ENCODE results near the gene SHANK2. TPM values are rescaled to one million over a fixed set of nuclear protein-coding genes. Genes with fewer than 3 reads are reported as not detected.

SHANK2 gene
- total and polyA plus RNA-seq, 2 experiments from 2014 or later, result 0.83 TPM; not detected in 1

- peak in 1 of 2 donors; percentile 54 for DNase-seq (ENCODE audit: low read depth in 1 of 2, low spot score in 1 of 2)
- Histone ChIP-seq H3K4me3 (no peak overlapping the region), H3K4me1 (ENCODE audit: low read depth) (no peaks in the 10 kb centered on the region), H3K9me3 (ENCODE audit: low read depth) (no peaks in the 10 kb centered on the region), H3K36me3 (no peaks in the 10 kb centered on the region), H3K27ac (no peak overlapping the region), H3K27me3 (no peaks in the 10 kb centered on the region)
- no peak for TF ChIP-seq CTCF (IDR thresholded peaks at IDR 0.05; ENCODE audit: low read depth, low read length)
These were observed 39.4 kb downstream of the SHANK2 start for GRCh38 chr11:71212871-71213559.

- Histone ChIP-seq H3K4me1 (ENCODE audit: low read depth) (no peaks in the 10 kb centered on the region), H3K4me3 (no peak overlapping the region), H3K27me3 (no peaks in the 10 kb centered on the region), H3K9me3 (ENCODE audit: low read depth) (no peaks in the 10 kb centered on the region), H3K36me3 (no peaks in the 10 kb centered on the region), H3K27ac (no peak overlapping the region)
- TF ChIP-seq CTCF (IDR thresholded peaks at IDR 0.05; ENCODE audit: low read depth, low read length), result no peak
- DNase-seq (ENCODE audit: low read depth in 1 of 2, low spot score in 1 of 2), result no peak
These were observed 40.7 kb downstream of the SHANK2 start for GRCh38 chr11:71211631-71212030.

- Histone ChIP-seq H3K27ac (no peak overlapping the region), H3K27me3 (no peaks in the 10 kb centered on the region), H3K4me1 (ENCODE audit: low read depth) (no peaks in the 10 kb centered on the region), H3K4me3 (no peak overlapping the region), H3K36me3 (no peaks in the 10 kb centered on the region), H3K9me3 (ENCODE audit: low read depth) (no peaks in the 10 kb centered on the region)
- no peak for DNase-seq (ENCODE audit: low read depth in 1 of 2, low spot score in 1 of 2)
- TF ChIP-seq CTCF (IDR thresholded peaks at IDR 0.05; ENCODE audit: low read depth, low read length), result no peak
These were observed 41.5 kb downstream of the SHANK2 start for GRCh38 chr11:71210861-71211260.

- no peak for TF ChIP-seq CTCF (IDR thresholded peaks at IDR 0.05; ENCODE audit: low read depth, low read length)
- no peaks in the 10 kb centered on the region for H3K9me3 ChIP-seq (ENCODE audit: low read depth)
- H3K27me3 ChIP-seq, result no peaks in the 10 kb centered on the region
- H3K27ac ChIP-seq, result no peak overlapping the region
- no peak overlapping the region for H3K4me3 ChIP-seq
- DNase-seq (ENCODE audit: low read depth in 1 of 2, low spot score in 1 of 2), result no peak
- H3K36me3 ChIP-seq, result no peaks in the 10 kb centered on the region
- no peaks in the 10 kb centered on the region for H3K4me1 ChIP-seq (ENCODE audit: low read depth)
These were observed 42.7 kb downstream of the SHANK2 start for GRCh38 chr11:71209656-71210055.

GRCh38 chr11:71209181-71209580 lies 43.2 kb downstream of the SHANK2 start:
- H3K27me3 ChIP-seq, result no peaks in the 10 kb centered on the region
- no peak for TF ChIP-seq CTCF (IDR thresholded peaks at IDR 0.05; ENCODE audit: low read depth, low read length)

More at GRCh38 chr11:71209181-71209580, 43.2 kb downstream of the SHANK2 start:
- Histone ChIP-seq H3K27ac (no peak overlapping the region), H3K9me3 (ENCODE audit: low read depth) (no peaks in the 10 kb centered on the region), H3K4me3 (no peak overlapping the region), H3K4me1 (ENCODE audit: low read depth) (no peaks in the 10 kb centered on the region), H3K36me3 (no peaks in the 10 kb centered on the region)
- DNase-seq (ENCODE audit: low read depth in 1 of 2, low spot score in 1 of 2), result no peak
